Keratinocyte (primary cell): Measurements from ENCODE around the gene BTBD8.

ENCODE experiments used
- EZH2 ChIP-seq: IDR thresholded peaks from one replicate; pipeline ENCODE4 v1.6.1; 2012; ENCODE audit warnings: inconsistent platforms, mild to moderate bottlenecking, low read length, moderate library complexity
- TF ChIP-seq, protein P1 (sequence below), 3 experiments: IDR thresholded peaks in 1 of 3; conservative IDR thresholded peaks in 1 of 3; optimal IDR thresholded peaks in 1 of 3; 2 replicates in 2 of 3; 3 replicates in 1 of 3; pipeline versions ENCODE3 to v1.5.1; 2011; ENCODE audit warnings: low read length in 3 of 3, mild to moderate bottlenecking in 3 of 3, moderate library complexity in 2 of 3, control low read depth in 1 of 3, inconsistent platforms in 1 of 3; ENCODE audit not compliant: insufficient read depth in 2 of 3; ENCODE audit errors: extremely low read depth in 1 of 3

DNA sequence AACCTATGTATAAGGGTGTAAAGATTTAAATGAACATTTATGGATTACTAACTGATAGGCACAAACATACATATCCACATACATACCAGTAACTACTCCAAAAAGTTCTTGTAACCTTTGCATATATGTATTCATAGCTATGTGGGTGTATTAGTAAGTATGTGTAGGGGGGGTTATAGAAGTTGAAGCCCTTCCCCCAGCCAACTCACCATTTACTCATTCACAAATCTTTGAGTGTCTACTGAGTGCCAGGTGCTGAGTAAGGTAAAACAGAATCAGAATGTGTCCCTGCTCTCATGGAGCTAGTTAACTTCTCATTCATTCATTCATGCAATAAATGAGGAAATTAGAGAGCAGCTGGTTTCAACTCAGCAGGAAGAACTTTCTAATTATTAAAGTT, 138.9 kb downstream of the BTBD8 start:
- TF ChIP-seq, protein P1, sequence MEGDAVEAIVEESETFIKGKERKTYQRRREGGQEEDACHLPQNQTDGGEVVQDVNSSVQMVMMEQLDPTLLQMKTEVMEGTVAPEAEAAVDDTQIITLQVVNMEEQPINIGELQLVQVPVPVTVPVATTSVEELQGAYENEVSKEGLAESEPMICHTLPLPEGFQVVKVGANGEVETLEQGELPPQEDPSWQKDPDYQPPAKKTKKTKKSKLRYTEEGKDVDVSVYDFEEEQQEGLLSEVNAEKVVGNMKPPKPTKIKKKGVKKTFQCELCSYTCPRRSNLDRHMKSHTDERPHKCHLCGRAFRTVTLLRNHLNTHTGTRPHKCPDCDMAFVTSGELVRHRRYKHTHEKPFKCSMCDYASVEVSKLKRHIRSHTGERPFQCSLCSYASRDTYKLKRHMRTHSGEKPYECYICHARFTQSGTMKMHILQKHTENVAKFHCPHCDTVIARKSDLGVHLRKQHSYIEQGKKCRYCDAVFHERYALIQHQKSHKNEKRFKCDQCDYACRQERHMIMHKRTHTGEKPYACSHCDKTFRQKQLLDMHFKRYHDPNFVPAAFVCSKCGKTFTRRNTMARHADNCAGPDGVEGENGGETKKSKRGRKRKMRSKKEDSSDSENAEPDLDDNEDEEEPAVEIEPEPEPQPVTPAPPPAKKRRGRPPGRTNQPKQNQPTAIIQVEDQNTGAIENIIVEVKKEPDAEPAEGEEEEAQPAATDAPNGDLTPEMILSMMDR (optimal IDR thresholded peaks at IDR 0.05 in 1 of 3, IDR thresholded peaks at IDR 0.05 in 1 of 3, conservative IDR thresholded peaks at IDR 0.05 in 1 of 3; ENCODE audit: extremely low read depth in 1 of 3, insufficient read depth in 2 of 3, low read length in 3 of 3) = no peak
- no peak for TF ChIP-seq EZH2
